GOT3 (cell line): Measurements from ENCODE around the gene PLEKHA1.

Source experiments
- DNase-seq: peaks from one replicate; lab custom pipeline; 2025; ENCODE audit warnings: mixed read lengths; lab: John Stamatoyannopoulos, UW

The PLEKHA1 gene

GRCh38 chr10:122461729-122462532 lies 87.4 kb downstream of the PLEKHA1 start:
- DNase-seq: no peak

- no peak for DNase-seq
Observed at GRCh38 chr10:122462533-122463465, 88.3 kb downstream of the PLEKHA1 start.

GRCh38 chr10:122463466-122464249 lies 89.2 kb downstream of the PLEKHA1 start:
- DNase-seq: no peak

GRCh38 chr10:122464250-122464510 lies 89.7 kb downstream of the PLEKHA1 start:
- DNase-seq: no peak

- no peak for DNase-seq
Observed at GRCh38 chr10:122464586-122464985, 90.1 kb downstream of the PLEKHA1 start.

GRCh38 chr10:122465401-122466040 lies 91.0 kb downstream of the PLEKHA1 start:
- no peak for DNase-seq

- DNase-seq: no peak
Observed at GRCh38 chr10:122466951-122467381, 92.5 kb downstream of the PLEKHA1 start.

- no peak for DNase-seq
Observed at GRCh38 chr10:122467701-122468100, 93.2 kb downstream of the PLEKHA1 start.

GRCh38 chr10:122468307-122468925 lies 93.9 kb downstream of the PLEKHA1 start:
- no peak for DNase-seq

GRCh38 chr10:122468926-122469781 lies 94.6 kb downstream of the PLEKHA1 start:
- peak; percentile 59 for DNase-seq

GRCh38 chr10:122469848-122470247 lies 95.3 kb downstream of the PLEKHA1 start:
- DNase-seq: no peak

- no peak for DNase-seq
Observed at GRCh38 chr10:122471531-122472177, 97.1 kb downstream of the PLEKHA1 start.

- DNase-seq: no peak
Observed at GRCh38 chr10:122473116-122473515, 98.6 kb downstream of the PLEKHA1 start.

GRCh38 chr10:122474131-122474818 lies 99.8 kb downstream of the PLEKHA1 start:
- DNase-seq: no peak

GRCh38 chr10:122475100-122475499 lies 100.6 kb downstream of the PLEKHA1 start:
- DNase-seq: no peak

GRCh38 chr10:122475591-122476332 lies 101.3 kb downstream of the PLEKHA1 start:
- DNase-seq: no peak

- no peak for DNase-seq
Observed at GRCh38 chr10:122476333-122476695, 101.8 kb downstream of the PLEKHA1 start.

GRCh38 chr10:122477436-122477835 lies 102.9 kb downstream of the PLEKHA1 start:
- no peak for DNase-seq

GRCh38 chr10:122478971-122479370 lies 104.5 kb downstream of the PLEKHA1 start:
- DNase-seq: no peak
